KOPT-K1 (cell line): ENCODE data around the gene SERINC5.
"Not testable (repeated sequence)": the region's sequence is repeated elsewhere in the genome, so short reads cannot be mapped to it uniquely, and the experiment has no call there.

Experiments used
- H3K27ac ChIP-seq: fragments of 200-600 bp; sonication (generic); 2 replicates; pipeline ENCODE4 v1.5.1; 2016; ENCODE audit warnings: antibody characterized with exemption, mild to moderate bottlenecking, low read depth, low read length; ENCODE audit not compliant: poor library complexity, severe bottlenecking
- H3K36me3 ChIP-seq: fragments of 200-600 bp; sonication (generic); 2 replicates; pipeline ENCODE4 v1.5.1; 2017; ENCODE audit warnings: antibody characterized with exemption, mild to moderate bottlenecking, low read length, moderate library complexity; ENCODE audit not compliant: insufficient read depth
- H3K9me3 ChIP-seq: fragments of 200-600 bp; sonication (generic); 2 replicates; pipeline ENCODE4 v1.5.1; 2017; ENCODE audit warnings: antibody characterized with exemption, low read length, mild to moderate bottlenecking; ENCODE audit not compliant: insufficient read depth, poor library complexity, severe bottlenecking

The SERINC5 gene

GRCh38 chr5:80160242-80160641, 95.6 kb downstream of the SERINC5 start:
- no peak overlapping the region for H3K27ac ChIP-seq
- H3K36me3 ChIP-seq = peaks cover 97% of the 10 kb centered on the region

DNA sequence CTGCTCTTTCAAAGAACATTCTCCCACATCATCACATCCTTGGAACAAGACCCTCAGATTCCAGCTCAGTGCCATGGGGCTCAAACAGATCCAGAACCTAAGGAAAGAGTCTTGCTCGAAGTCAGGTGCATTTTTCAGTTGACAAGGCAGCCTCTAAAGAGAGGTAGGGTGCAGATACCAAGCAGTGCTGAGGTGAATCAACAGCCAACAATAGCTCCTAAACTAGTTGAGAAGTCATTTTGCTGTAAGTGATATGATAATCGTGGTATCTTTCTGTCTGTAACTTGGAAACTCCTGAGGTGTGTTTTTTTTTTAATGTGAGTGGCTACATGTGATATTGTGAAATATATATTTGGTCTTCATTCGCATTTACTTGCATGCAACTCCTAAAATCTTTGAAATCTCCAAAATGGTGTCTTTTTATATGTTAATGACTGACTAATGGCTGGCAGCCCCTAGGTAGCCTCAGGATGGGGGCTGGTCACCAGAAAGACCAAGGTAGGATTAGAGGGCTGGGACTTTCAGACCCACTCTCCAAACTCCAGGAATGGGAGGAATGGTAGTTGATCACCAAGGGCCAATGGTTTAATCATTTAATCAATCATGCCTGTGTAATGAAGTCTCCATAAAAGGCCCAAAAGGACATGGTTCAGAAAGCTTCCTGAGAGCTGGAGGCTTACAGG, 96.6 kb downstream of the SERINC5 start:
- H3K36me3 ChIP-seq = peaks cover 97% of the 10 kb centered on the region
- H3K27ac ChIP-seq = no peak overlapping the region
- no peaks in the 10 kb centered on the region for H3K9me3 ChIP-seq

More at GRCh38 chr5:80160242-80160641, 95.6 kb downstream of the SERINC5 start:
- H3K9me3 ChIP-seq = no peaks in the 10 kb centered on the region

DNA sequence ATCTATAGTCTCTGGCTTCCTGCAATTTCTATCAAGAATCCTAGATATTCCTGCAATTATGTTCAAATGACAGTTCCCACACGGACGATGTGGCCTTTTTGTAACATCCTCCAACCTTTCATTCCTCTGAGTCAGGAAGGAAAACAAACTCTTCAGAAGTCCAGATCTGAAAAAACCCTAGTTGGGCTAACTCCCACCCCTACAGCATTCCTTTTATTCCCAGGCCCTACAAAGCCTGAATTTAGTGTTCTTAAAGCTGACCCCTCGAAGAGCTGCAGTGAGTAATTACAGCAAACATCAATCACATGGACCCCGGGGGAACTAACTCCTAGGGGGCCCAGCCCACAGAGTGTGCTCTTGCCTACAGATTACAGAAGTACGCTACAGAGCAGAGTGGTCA, 99.7 kb downstream of the SERINC5 start:
- no peaks in the 10 kb centered on the region for H3K9me3 ChIP-seq
- no peak overlapping the region for H3K27ac ChIP-seq
- peaks cover 97% of the 10 kb centered on the region for H3K36me3 ChIP-seq

DNA sequence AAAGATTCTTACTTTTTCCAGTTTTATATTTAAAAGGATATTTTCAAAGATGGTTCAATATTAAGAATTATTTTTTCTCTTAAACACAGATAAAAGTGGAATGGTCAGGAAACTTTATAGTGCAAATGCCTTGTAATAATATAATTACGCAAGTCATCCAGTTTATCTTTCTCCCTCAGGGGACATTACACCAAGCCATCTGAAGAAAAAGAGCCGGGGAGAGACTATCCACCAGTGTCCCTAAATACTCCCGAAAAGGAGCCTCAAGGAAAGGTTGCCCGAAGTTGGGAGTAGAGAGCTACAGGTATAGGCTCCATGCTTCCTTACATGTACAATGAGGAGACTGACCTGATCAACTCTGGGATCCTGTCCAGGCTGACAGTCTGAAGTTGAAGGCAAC, 101.1 kb downstream of the SERINC5 start:
- no peak overlapping the region for H3K27ac ChIP-seq
- no peaks in the 10 kb centered on the region for H3K9me3 ChIP-seq
- peaks cover 99% of the 10 kb centered on the region for H3K36me3 ChIP-seq

GRCh38 chr5:80154289-80154688, 101.6 kb downstream of the SERINC5 start:
- H3K27ac ChIP-seq, H3K9me3 ChIP-seq: not testable (repeated sequence)
- peaks cover 99% of the 10 kb centered on the region for H3K36me3 ChIP-seq

DNA sequence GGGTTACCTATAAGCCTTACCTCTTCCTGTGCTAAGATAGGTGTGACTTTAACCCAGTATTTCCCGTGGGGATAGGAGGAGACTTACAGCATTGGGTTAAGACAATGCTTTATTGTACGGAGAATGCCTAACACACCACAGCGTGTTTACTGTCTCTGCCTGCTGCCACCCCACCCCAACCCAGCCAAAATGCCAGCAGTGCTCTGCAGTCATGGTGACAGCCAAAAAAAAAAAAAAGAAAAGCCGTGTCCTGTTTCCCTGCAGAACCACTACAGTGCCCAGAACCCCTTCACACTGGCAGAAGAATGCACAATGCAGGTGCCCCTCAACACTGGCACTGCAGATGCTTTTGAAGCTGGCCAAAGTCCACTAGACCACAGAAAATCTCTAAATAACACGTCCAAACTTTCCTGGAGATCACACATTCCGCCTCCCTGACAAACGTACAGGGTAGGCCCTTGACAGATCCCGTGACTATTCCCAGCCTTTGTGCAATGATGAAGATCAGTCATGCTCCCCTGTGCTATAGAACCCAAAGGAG, 102.2 kb downstream of the SERINC5 start:
- Histone ChIP-seq H3K27ac (no peak overlapping the region), H3K36me3 (peaks cover 99% of the 10 kb centered on the region), H3K9me3 (no peaks in the 10 kb centered on the region)

DNA sequence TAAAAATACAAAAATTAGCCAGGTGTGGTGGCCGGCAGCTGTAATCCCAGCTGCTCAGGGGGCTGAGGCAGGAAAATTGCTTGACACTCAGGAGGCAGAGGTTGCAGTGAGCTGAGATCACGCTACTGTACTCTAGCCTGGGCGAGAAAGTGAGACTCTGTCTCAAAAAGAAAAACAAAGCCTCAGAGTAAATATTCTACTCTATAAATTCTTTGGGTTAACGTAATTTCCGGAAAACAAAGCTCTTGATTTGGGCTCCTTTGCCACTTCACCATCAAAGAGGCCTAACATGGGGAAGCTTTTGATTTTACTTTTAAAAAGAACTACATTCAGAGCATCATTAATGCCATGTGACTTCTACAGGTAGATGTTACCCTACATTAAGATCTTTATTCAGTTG, 103.1 kb downstream of the SERINC5 start:
- Histone ChIP-seq H3K9me3 (no peaks in the 10 kb centered on the region), H3K27ac (peak overlapping the region; percentile 30), H3K36me3 (peaks cover 99% of the 10 kb centered on the region)

GRCh38 chr5:80151890-80152289, 104.0 kb downstream of the SERINC5 start:
- Histone ChIP-seq H3K27ac (peak overlapping the region; percentile 30), H3K36me3 (peaks cover 99% of the 10 kb centered on the region), H3K9me3 (no peaks in the 10 kb centered on the region)

DNA sequence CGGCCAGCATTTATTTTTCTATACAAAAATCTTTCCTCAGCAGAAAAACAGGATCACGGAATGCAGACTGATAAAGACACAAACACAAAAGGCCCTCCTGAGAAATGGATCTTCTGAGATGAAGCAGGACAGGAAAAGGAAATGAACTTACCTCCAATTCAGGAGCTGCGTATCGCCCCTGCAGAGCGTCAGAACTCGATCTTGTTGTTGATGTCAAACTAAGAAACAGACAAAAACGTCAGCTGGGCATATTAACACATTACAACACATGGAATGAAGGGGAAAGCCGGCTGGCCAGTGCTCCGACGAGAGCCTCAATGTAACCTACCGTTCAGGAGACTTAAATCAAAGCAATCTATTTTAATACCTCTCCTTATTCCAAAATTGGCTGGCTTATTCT, 105.1 kb downstream of the SERINC5 start:
- Histone ChIP-seq H3K36me3 (peaks cover 100% of the 10 kb centered on the region), H3K27ac (no peak overlapping the region), H3K9me3 (no peaks in the 10 kb centered on the region)

DNA sequence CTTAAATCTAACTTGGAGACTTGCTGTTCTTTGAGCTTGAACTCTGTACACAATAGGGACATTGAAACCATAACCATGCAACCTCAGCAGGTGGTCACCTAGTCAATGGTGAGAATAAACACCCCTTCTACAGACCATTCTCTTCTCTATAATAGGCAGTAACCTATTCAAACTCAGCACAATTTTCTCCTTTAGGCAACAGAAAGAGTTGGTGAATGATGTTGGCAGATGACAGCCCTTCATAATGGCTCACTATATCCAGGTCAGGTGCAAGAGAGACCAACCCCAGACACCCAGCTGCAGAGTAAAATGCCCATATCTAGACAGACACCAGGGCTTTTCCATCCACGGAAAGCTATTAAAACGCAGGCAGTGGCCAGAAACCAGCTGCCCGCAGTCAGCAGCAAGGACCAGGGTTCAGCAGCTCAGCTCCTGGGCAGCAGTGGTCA, 106.7 kb downstream of the SERINC5 start:
- Histone ChIP-seq H3K36me3 (peaks cover 100% of the 10 kb centered on the region), H3K9me3 (no peaks in the 10 kb centered on the region), H3K27ac (peak overlapping the region; percentile 1)

DNA sequence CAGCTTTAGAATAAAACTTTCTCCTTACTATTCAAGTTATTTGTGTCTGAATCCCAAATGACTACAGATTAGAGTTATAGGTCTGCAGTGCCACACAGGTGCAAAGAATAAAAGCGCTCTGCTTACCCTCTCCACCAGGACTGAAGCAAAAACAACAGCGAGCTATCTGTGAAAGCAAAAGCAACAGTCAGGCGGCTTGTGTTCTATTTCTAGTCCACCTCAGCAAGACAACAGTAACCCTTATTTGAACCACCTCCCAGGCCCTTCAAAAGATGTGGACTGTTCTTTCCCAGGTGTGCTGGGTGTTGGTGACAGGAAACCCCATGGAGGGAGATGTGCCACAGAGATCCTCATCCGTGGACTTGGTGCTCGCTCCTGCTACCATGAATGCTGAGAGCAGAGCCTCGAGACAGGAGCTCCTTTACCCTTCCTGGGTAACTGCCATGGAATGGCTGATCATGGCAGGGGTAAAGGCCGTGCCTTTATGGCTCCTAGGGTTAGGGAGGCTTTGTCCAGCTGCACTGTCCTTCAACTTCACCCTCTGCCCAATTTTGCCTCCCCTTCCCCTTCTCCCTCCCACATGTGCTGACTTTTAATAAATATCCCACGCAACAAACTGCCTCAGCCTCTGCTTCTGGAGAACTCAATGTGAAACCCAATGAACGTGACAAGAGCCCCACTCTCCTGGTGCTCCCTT, 108.6 kb downstream of the SERINC5 start:
- Histone ChIP-seq H3K36me3 (peaks cover 100% of the 10 kb centered on the region), H3K9me3 (no peaks in the 10 kb centered on the region), H3K27ac (peak overlapping the region; percentile 19)

DNA sequence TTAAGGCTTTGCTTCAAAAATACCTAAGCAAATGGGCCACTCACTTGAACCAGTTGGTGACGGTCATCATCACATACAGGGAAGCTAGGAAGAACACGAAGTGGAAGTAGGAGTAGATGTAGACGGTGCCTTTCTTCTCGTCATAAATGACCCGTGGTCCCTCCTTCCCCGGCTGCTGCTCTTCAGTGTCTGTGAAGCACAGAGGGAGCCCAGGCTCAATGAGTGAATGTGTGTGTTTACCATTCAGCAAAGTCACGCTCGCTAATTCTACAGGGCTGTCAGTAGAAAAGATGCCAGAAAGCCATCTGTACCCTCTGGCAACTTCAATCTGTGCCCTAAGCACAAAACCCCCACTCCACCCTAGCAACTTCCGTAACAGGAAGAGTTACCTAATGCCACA, 109.8 kb downstream of the SERINC5 start:
- Histone ChIP-seq H3K9me3 (no peaks in the 10 kb centered on the region), H3K27ac (no peak overlapping the region), H3K36me3 (peaks cover 100% of the 10 kb centered on the region)

DNA sequence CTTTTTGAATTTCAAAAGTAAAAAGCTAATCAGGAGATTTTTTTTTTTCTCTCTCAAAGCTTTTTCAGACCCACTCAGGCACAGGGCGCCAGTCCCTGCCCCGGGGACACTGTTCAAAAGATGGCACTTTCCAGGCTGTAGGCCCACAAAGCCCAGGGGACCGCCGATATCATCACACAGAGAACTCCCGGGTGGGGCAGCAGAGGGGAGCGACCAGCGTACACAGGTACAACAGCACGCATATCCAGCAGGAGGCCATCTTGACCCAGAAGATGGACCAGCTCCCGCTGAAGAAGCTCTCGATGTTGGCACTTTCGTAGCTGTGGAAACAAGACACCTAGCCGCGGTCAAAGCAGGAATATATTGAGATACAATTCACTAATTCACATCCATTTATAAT, 112.4 kb downstream of the SERINC5 start:
- Histone ChIP-seq H3K27ac (no peak overlapping the region), H3K36me3 (peaks cover 96% of the 10 kb centered on the region), H3K9me3 (no peaks in the 10 kb centered on the region)

DNA sequence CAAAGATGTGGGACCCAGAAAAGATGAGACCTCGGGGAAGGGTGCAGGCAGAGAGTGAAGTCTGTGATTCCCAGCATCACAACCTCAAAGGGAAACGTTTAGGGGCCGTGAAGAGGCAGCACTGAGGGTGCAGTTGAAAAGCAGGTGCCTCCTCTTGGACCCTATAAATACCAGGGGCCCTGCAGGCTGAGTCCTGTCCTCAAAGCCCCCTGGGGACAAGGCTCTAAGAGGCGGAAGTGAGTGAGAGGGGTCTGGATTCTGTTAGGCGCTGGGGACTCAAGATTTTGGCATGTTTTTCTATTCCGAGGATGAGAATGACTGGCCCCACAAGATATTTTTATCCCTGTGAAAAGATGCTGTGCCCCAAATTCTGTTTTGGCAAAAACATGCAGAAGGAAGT, 112.9 kb downstream of the SERINC5 start:
- peaks cover 96% of the 10 kb centered on the region for H3K36me3 ChIP-seq
- H3K27ac ChIP-seq = peak overlapping the region; percentile 94

DNA sequence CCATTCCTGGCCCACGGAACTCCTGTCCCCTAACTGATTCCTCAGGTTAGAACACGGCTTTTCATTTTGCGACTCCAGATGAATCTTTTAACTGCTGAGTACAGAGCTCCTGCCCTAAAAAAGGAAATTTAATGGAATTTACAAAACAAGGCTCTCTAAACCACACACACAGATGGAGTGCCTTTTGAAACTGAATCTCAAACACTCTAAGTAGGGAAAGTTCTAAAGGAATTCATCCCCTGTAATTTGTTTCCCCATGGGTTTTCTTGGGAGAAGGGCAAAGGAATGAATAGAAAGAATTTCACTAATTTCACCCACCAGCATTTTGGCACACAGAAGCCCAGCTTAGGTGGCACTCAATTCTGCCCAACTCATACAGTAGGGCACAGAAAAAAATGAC, 114.2 kb downstream of the SERINC5 start:
- Histone ChIP-seq H3K27ac (peak overlapping the region; percentile 94), H3K9me3 (no peaks in the 10 kb centered on the region), H3K36me3 (peaks cover 89% of the 10 kb centered on the region)

More for the DNA sequence above, 112.9 kb downstream of the SERINC5 start:
- H3K9me3 ChIP-seq = no peaks in the 10 kb centered on the region
